ENCODE results near the gene KIF5C.

Gene KIF5C

DNA sequence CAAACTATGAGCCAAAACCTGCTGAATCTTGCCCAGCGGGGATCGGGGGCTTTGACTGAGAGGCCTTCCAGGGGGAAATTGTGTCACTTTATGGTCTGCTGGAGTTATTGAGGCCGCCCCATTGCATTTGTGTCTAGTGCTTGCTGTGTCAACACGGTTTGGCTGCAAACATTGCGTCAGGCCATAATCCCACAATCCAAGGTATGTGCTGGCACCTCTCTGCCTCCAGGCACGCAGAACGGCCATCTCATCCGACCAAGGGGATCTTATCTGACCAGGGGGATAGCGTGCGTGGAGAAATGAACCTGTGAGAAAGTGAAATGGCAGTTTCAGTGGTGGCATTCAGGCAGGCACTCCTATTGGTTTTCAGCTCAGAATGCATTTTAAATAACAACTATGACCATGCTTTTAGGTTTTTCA is 145.4 kb downstream of the KIF5C start:
- no peak for DNase-seq

DNA sequence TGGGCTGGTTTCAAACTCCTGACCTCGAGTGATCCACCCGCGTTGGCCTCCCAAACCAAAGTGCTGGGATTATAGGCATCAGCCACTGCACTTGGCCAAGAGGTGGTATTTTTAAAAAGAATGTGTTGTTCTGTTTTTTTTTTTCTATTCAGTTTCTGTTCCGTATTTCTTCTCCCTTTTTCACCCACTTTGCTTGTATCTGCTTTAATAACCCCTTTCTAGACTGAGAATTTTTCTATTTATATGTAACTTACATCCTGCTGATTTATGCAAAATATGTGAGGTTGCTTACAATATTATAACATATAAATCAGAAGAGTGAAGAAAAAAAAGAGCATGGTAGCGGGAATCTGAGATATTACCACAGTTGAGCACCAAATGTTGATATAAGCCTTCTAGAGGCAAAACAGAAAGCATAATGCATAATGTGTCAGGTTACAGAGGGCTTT is 146.3 kb downstream of the KIF5C start:
- no peak for DNase-seq

DNA sequence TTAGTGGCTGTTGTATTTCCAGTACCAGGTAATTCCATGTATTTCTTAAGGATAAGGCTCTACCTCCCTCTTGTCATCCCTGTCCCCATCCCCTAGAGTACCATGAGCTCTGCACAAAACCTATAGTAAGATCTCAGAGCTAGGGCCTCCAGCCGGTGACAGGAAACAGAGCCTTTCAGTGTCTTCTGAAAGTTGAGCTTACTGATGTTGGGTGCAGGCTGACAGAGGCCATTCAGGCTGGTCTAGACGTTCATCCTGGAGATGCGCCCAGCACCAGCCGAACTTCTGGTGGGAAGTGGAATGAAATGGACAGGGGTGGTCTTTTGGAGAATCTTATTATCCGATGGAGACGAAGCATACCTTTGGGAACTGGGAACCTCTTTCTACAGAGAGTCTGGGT is 146.7 kb downstream of the KIF5C start:
- DNase-seq: no peak

DNA sequence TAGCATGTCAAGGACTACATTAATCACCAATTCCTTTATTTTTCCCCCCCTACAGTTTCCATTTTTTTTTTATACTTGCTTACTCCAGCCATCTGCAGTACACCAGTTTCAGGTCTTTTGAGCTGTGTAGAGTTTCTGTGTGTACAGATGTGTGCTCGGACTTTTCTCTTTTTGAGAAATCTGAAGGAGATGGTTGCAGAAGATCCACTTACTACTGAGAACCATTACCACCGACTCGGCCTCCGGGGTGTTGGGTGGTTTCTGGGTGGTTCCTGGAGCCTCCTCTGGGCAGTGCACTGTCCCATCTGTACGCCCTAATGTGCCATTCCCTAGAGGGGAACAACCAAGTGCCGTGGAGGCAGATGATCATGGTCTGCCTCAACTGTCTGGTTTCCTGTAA is 148.1 kb downstream of the KIF5C start:
- no peak for DNase-seq

DNA sequence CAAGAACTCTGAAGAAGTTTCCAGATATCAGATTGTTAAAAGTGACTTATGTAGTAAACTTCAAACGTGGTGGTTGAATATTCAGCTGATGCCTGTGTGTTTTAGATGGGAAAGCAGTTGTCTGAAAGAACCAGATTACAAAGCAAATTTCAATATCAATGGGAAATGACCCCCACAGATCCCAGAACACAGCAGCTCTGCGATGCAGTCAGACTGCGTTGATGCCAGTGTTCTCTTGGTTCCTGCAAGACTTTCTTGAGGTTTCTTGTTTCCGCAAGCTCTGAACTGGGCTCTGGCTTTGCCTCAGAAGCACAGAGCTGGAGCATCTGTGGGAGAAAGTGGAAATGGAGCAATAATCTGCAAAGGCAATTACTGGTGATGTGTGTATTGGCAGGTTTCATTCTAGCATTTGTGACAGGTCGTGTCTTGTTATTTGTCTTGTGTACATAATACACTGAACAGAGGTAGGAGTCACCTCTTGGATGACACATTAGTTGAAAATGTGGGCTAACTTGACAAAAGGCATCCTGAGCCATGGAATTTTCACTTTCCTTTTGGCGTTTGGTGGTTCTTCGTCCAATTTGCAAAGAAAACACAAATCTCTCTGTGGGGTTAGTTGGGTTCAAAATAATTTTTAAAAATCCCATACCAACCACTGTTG is 152.7 kb downstream of the KIF5C start:
- DNase-seq: no peak

DNA sequence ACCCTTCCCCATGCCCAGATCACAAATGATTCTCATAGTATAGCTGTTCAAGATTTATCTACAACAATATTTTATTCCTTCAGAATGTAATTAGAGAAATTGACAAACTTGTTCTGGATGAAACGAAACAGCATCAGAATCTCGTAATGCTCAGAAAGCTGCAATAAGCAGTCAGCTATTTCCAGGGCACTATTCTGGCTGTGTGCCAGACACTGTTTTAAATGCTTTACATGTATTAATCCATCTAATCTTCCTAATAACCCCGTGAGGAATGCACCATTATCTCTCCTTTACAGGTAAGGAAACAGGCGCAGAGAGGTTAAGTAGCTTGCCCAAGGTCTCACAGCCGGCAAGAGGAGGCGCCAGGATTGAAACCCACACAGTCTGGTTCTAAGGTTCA is 153.3 kb downstream of the KIF5C start:
- no peak for DNase-seq

- DNase-seq: no peak
Measured at GRCh38 chr2:149028891-149029290, 153.9 kb downstream of the KIF5C start.

GRCh38 chr2:149029307-149029965 is 154.4 kb downstream of the KIF5C start:
- no peak for DNase-seq

DNA sequence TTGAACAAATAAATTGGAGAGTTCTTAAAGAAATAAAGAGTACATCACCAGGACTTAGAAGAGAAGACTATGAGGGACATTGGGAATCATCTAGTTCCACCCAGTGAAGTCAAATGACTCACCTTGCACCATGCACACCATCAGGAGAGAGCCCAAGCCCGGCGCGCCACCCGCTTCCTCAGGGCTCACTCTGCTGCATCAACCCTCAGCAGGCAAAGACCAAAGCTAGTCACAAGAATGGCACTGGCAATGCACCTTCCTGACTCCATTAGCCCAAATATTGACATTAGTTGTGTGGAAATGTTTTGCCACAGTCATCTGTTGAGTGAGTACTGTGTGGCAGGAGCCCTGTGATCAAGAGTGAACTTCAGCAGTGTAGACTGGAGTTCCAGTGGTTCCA is 156.4 kb downstream of the KIF5C start:
- DNase-seq: no peak

DNA sequence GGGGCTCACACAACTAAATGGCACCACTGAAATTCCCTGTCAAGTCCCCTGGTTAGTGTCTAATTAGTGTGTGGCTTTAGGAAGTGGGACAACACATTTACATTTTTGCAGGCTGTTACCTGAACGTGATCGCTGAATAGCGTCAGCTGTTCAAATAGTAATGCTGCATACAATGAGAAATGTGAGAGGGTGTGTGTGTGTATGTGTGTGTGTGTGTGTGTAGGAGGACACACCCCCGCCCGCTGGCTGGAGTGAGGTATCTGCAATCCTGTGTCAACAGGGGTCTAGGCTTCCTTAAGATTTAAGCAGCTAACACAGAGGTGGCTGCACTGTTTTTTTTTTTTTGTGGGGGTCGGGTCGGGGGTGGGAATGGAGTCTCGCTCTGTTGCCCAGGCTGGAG is 158.7 kb downstream of the KIF5C start:
- no peak for DNase-seq

DNA sequence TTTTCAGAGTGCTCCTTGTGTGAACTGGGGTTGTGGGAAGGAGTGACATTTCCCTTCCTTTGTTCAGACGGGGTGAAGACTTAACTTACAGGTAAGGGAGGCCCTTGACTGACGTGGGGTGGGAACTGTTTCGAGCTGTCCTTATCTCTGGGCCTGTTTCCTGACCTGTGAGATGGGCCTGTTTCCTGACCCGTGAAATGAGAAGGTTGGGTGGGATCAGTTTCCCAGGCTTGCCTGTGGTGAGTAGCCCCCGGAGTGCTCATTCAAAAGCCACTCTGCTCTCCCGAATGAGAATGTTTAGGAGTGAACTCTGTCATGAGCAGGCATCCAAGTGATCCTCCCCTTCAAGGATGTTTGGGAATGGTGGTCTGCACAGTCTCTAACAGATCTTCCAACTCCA is 159.4 kb downstream of the KIF5C start:
- no peak for DNase-seq

DNA sequence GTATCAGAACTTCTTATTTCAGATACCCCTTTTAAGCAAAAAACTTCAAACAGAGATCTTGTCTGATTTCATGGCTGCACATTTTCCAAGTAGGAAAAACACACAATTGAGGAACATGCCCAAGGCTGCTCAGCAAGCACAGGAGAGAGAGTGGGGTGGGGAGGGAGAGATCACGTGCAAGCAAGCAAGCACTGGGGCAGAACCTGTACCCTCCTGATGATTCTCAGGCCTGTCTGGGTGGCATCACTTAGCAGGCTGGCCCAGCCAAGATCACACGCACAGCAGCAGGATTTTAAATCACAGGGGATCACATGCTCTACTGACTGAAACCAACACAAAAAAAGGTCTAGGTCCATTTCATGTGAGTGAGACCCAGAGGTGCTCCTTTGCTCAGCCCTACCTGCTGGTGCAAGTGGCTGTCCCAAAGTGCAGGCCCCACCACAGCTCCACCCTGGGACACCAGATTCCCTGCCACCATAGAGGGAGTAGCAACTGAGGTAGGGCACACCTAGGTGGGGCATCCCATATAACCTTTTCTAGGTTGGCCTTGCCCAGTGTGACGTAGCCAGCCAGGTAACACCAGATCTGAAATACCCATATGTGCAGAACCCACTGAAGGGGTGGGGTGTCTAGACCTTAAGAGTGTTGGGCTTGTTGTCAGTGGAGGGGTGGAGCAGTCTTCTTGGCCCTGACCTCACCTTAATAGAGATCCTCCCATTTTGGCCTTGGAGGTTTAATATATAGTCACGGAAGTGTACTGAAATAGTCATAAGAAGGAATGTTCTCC is 161.7 kb downstream of the KIF5C start:
- no peak for DNase-seq

DNA sequence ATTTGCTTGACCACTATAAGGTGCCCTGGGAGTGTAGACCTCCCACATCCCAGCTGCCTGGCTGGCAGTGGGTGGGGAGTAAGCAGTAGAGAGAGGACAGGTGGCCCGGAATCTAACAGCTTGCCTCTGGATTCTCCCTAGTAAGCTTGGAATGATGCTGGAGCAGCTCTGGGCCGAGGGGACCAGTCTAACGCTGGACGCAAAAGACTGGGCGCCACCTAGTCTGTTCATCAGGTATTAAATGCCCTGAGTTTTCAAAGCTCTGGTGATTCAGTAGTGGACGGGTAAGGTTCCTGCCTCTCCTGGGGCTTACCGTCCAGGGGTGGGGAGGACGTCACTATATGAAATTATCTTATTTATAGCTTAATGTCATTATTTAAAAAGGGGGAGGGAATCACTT is 162.8 kb downstream of the KIF5C start:
- DNase-seq: no peak

DNA sequence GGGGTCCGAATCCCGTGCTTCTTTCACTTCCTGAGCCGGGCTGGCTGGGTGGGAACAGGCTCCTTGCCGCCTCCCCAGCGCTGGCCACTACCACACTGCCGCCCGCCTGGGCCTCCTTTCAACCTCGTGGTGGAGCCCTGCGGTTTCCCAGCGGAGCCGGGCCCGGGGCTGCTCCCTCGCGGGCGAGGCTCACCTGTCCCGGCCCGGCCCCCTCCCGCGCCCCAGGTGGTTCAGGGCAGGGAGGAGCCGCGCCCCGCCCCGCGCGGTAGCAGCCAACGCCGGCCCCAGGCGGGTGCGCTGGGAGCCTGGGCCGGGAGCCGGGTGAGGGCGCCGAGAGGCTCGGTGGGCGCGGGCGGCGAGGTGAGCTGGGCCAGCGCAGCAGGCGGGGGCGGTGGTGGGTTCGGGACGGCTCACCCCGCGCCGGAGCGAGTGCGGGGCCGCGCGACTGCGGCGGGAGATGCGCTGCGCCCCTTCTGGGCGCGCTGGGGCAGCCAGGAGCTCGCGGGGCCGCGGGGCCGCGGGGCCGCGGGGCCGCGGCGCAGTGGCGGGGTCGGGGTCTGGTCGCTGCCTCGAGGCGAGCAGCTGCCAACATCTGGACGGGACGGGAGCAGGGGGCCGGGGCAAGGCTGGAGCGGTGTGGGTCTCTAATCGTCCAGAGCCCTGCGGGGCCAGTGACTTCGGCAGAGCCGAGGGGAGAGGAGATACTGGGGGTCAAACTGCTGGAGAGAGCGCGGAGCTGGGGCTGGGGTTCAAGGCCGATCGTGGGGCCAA is 163.6 kb downstream of the KIF5C start, which contains the start of gene LYPD6B:
LYPD6B (plus strand) TSS at position 258 of the 771 bp plus-strand sequence. CDS start 92,250 bp downstream, outside the sequence.
- DNase-seq: no peak

DNA sequence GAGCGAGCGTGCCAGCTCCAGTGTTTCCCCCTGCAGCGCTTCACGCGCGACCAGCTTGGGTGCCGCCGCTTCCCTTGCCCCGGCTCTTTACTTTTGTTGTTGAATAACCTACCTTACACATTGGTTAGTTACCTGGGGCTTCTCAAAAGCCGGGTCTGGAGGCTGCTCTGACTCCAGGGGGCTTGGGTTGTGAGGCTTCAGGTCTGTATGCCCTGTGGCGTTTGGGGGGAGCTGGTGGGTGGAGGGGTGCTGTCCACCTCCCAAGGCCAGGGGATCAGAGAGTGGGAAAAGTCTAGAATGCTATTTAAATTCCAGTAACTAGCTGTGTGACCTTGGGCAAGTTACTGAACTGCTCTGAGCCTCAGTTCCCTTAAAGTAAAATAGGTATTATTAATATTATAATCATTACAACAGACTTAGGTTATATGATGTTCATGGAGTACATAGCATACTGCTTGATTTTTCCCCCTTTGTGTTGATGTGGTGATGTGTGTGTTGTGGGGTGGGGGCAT is 164.2 kb downstream of the KIF5C start:
- no peak for DNase-seq

DNA sequence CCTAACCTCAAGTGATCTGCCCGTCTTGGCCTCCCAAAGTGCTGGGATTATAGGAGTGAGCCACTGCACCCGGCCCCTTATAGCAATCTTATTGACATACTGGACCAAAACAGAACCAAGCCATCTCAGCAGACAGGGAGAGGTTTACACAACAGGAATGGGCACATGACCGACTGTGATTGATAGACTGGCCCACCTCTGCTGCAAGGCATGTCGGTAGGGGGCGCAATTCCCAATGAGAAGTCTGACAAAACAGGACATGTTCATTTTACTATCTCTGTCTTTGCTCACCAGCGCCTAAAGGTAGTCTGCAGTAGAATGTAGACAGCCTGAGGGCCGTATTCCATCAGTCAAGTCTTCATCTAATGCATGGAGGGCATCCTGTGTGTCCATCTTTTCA is 165.4 kb downstream of the KIF5C start:
- no peak for DNase-seq

- DNase-seq: no peak
Measured at GRCh38 chr2:149041482-149041881, 166.5 kb downstream of the KIF5C start.

DNA sequence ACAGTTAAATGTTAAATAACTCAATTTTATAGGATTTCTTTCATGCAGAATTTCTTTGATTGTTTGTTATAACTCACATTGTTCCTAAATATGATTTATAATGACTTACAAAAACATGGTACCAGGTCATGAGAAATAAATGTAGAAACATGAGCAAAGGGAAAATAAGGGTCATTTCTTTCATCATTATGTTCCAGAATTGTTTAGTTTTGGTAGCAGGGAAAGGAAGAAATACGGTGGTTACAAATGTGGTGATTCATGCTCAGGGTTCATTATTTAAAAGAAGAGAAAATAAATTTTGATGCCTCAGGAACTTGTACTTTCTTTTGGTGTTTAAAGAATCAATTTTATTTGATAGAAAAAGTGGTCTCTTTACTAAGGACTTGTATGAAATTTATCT is 167.9 kb downstream of the KIF5C start:
- DNase-seq: no peak

GRCh38 chr2:149044500-149044899 is 169.5 kb downstream of the KIF5C start:
- DNase-seq: no peak

- DNase-seq: no peak
Measured at GRCh38 chr2:149047118-149047517, 172.1 kb downstream of the KIF5C start.

GRCh38 chr2:149049142-149049541 is 174.1 kb downstream of the KIF5C start:
- DNase-seq: no peak

- DNase-seq: no peak
Measured at GRCh38 chr2:149050188-149050587, 175.2 kb downstream of the KIF5C start.

DNA sequence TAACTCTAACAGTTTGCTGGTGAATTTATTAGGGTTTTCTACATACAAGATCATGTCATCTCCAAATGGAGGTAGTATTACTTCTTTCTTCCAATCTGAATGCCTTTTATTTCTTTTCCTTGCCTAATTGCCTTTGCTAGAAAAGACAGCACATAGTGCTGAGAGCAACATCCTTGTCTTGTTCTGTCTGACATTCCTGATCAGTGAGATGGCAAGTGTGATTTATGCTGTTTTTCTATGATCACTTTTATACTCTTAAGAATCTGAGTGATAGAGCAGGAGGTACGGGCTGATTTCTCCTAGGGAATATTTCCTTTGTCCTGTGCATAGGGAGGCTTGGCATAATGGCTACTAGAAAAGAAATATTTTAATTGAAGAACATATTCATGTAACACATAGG is 180.7 kb downstream of the KIF5C start:
- no peak for DNase-seq

Measured in GDM1 (cell line).